Tibial nerve (tissue), 3 donors: Measurements from ENCODE around the gene CHST15.

ENCODE experiments used
- POLR2A ChIP-seq, 2 donors: fragments of 450-650 bp; IDR thresholded peaks; one replicate each; pipeline ENCODE4 v1.6.1; 2017; ENCODE audit warnings: antibody characterized with exemption in 2 of 2, mild to moderate bottlenecking in 2 of 2, moderate library complexity in 2 of 2
- TF ChIP-seq, protein P1 (sequence below), 5 experiments: fragments of 200-600 bp in 3 of 5; fragments of 450-650 bp in 2 of 5; sonication (generic) in 3 of 5; IDR thresholded peaks; one replicate each; pipeline ENCODE4 v1.5.1; 2016 to 2019; ENCODE audit warnings: antibody characterized with exemption in 5 of 5, mild to moderate bottlenecking in 3 of 5, moderate library complexity in 2 of 5

DNA sequence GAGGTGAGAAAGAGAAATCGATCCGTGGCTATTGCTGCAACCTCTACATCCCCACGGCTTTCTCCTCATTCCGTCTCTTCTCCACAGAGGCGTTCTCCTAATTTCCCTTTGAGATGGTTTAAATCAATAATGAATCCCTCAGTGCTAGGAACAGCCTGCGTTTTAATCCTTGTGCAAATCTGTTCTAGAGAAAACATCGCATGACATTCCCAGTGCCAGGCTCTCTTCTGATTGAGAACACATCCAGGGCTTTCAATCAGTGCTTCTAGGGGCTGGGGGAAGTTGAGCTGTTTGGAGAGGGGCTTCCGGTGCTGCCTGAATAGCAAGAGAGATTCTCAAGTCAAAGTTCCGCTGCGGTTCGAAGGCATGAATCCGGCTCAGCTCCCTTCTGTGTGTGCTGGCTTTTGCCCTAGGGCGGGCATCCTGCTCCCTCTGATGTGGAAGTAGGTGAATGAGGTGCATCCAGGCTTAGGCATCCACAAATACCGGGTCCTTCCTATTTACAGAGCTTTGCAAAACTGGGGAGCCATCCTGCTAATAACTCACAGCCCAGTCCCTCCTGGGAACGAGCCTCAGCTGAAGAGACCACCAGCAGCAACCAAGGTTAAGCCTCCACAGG lies 62.8 kb downstream of the CHST15 start:
- TF ChIP-seq POLR2A (IDR thresholded peaks at IDR 0.05), result no peak
- TF ChIP-seq, protein P1, sequence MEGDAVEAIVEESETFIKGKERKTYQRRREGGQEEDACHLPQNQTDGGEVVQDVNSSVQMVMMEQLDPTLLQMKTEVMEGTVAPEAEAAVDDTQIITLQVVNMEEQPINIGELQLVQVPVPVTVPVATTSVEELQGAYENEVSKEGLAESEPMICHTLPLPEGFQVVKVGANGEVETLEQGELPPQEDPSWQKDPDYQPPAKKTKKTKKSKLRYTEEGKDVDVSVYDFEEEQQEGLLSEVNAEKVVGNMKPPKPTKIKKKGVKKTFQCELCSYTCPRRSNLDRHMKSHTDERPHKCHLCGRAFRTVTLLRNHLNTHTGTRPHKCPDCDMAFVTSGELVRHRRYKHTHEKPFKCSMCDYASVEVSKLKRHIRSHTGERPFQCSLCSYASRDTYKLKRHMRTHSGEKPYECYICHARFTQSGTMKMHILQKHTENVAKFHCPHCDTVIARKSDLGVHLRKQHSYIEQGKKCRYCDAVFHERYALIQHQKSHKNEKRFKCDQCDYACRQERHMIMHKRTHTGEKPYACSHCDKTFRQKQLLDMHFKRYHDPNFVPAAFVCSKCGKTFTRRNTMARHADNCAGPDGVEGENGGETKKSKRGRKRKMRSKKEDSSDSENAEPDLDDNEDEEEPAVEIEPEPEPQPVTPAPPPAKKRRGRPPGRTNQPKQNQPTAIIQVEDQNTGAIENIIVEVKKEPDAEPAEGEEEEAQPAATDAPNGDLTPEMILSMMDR (IDR thresholded peaks at IDR 0.05), result no peak
